Mesendoderm (in vitro differentiated cells): Measurements from ENCODE around the gene FCN2.

Experiments
- DNase-seq: peaks from one replicate; pipeline ENCODE4 v3.0.0; 2013
- H2AK5ac ChIP-seq: 2 replicates; pipeline ENCODE4 v1.6.1; 2013; ENCODE audit warnings: low read length, inconsistent platforms
- H2BK120ac ChIP-seq: 2 replicates; pipeline ENCODE4 v1.6.1; 2013; ENCODE audit warnings: low read depth, mild to moderate bottlenecking, low read length, moderate library complexity, mixed read lengths
- H2BK15ac ChIP-seq: replicated peaks from 2 replicates; pipeline ENCODE4 v1.6.1; 2013; ENCODE audit warnings: low read depth, mild to moderate bottlenecking, moderate library complexity
- H2BK5ac ChIP-seq: 2 replicates; pipeline ENCODE4 v1.6.1; 2013; ENCODE audit warnings: low read length, inconsistent platforms
- H3K18ac ChIP-seq: 2 replicates; pipeline ENCODE4 v1.6.1; 2013; ENCODE audit warnings: mild to moderate bottlenecking, low read length, mixed read lengths
- H3K23ac ChIP-seq: one replicate; pipeline ENCODE4 v1.6.1; 2013; ENCODE audit warnings: low read length
- H3K27ac ChIP-seq: 2 replicates; pipeline ENCODE4 v1.5.1; 2013; ENCODE audit warnings: low read depth, mild to moderate bottlenecking, inconsistent platforms, low read length, moderate library complexity
- H3K27me3 ChIP-seq: 2 replicates; pipeline ENCODE4 v1.6.1; 2013; ENCODE audit warnings: low read length, control low read depth, mild to moderate bottlenecking, inconsistent platforms; ENCODE audit not compliant: insufficient read depth, poor library complexity
- H3K36me3 ChIP-seq: 2 replicates; pipeline ENCODE4 v1.6.1; 2013; ENCODE audit warnings: low read length, inconsistent platforms; ENCODE audit not compliant: control insufficient read depth, insufficient read depth
- H3K4ac ChIP-seq: one replicate; pipeline ENCODE4 v1.6.1; 2013; ENCODE audit warnings: low read depth, mild to moderate bottlenecking, low read length, moderate library complexity
- H3K4me1 ChIP-seq: 2 replicates; pipeline ENCODE4 v1.6.1; 2013; ENCODE audit warnings: low read depth, low read length, inconsistent platforms; ENCODE audit not compliant: control insufficient read depth
- H3K4me2 ChIP-seq: 2 replicates; pipeline ENCODE4 v1.6.1; 2013; ENCODE audit warnings: low read length
- H3K4me3 ChIP-seq: 2 replicates; pipeline ENCODE4 v1.5.1; 2013; ENCODE audit warnings: mild to moderate bottlenecking, low read length
- H3K56ac ChIP-seq: one replicate; pipeline ENCODE4 v1.6.1; 2013; ENCODE audit warnings: low read length
- H3K79me1 ChIP-seq: 2 replicates; pipeline ENCODE4 v1.6.1; 2013; ENCODE audit warnings: low read length, inconsistent platforms
- H3K79me2 ChIP-seq: 2 replicates; pipeline ENCODE4 v1.6.1; 2013; ENCODE audit warnings: mild to moderate bottlenecking, low read length; ENCODE audit not compliant: control insufficient read depth, insufficient read depth
- H3K9ac ChIP-seq: 2 replicates; pipeline ENCODE4 v1.6.1; 2013; ENCODE audit warnings: low read length, inconsistent platforms
- H4K5ac ChIP-seq: one replicate; pipeline ENCODE4 v1.6.1; 2013; ENCODE audit warnings: low read length
- H4K8ac ChIP-seq: one replicate; pipeline ENCODE4 v1.6.1; 2013; ENCODE audit warnings: low read depth, mild to moderate bottlenecking, control low read depth, low read length, moderate library complexity
- WGBS: extraction: QIAGEN DNeasy Blood & Tissue Kit; methylation state at CpG from one replicate; pipeline ENCODE4 v1.1.7; 2013; ENCODE audit warnings: low lambda C conversion rate, missing lambda C conversion rate; ENCODE audit not compliant: insufficient coverage; ENCODE audit errors: extremely low coverage; 5-methylcytosine and 5-hydroxymethylcytosine counted together

FCN2 gene

GRCh38 chr9:134886413-134886913, 5.9 kb downstream of the FCN2 start:
- no CpG with 5 or more reads among the region's 11 CpGs for WGBS
- no peak overlapping the region for H4K8ac ChIP-seq
- no peak overlapping the region for H3K27ac ChIP-seq
- H3K27me3 ChIP-seq = no peaks in the 10 kb centered on the region
- H2BK15ac ChIP-seq = no peak overlapping the region
- H3K79me2 ChIP-seq = no peaks in the 10 kb centered on the region
- no peak overlapping the region for H3K18ac ChIP-seq
- H4K5ac ChIP-seq = no peak overlapping the region
- no peak overlapping the region for H2BK120ac ChIP-seq
- H3K9ac ChIP-seq = no peak overlapping the region
- no peaks in the 10 kb centered on the region for H3K36me3 ChIP-seq
- no peak overlapping the region for H3K56ac ChIP-seq
- no peaks in the 10 kb centered on the region for H3K79me1 ChIP-seq
- H2BK5ac ChIP-seq = no peak overlapping the region
- no peaks in the 10 kb centered on the region for H3K4me1 ChIP-seq
- no peak overlapping the region for H3K23ac ChIP-seq
- no peak overlapping the region for H3K4me2 ChIP-seq
- no peak for DNase-seq
- H3K4ac ChIP-seq = no peak overlapping the region
- H2AK5ac ChIP-seq = no peak overlapping the region
- H3K4me3 ChIP-seq = no peak overlapping the region

GRCh38 chr9:134887219-134887618, 6.6 kb downstream of the FCN2 start:
- Histone ChIP-seq H3K36me3 (no peaks in the 10 kb centered on the region), H3K56ac (no peak overlapping the region), H4K5ac (no peak overlapping the region), H3K4ac (no peak overlapping the region), H2AK5ac (no peak overlapping the region), H2BK5ac (no peak overlapping the region), H3K9ac (no peak overlapping the region), H3K18ac (no peak overlapping the region), H3K4me2 (no peak overlapping the region), H3K27me3 (no peaks in the 10 kb centered on the region), H3K27ac (no peak overlapping the region), H2BK120ac (no peak overlapping the region), H3K4me1 (no peaks in the 10 kb centered on the region), H2BK15ac (no peak overlapping the region), H3K4me3 (no peak overlapping the region), H3K23ac (no peak overlapping the region), H3K79me2 (no peaks in the 10 kb centered on the region), H4K8ac (no peak overlapping the region), H3K79me1 (no peaks in the 10 kb centered on the region)
- no CpG with 5 or more reads among the region's 10 CpGs for WGBS
- DNase-seq = no peak

- H3K4me3 ChIP-seq = no peak overlapping the region
- H3K27ac ChIP-seq = no peak overlapping the region
- WGBS = no CpG with 5 or more reads among the region's 27 CpGs
- no peak overlapping the region for H2BK120ac ChIP-seq
- no peak overlapping the region for H4K5ac ChIP-seq
- H3K56ac ChIP-seq = no peak overlapping the region
- no peak overlapping the region for H3K23ac ChIP-seq
- no peaks in the 10 kb centered on the region for H3K27me3 ChIP-seq
- no peak overlapping the region for H3K9ac ChIP-seq
- H3K36me3 ChIP-seq = no peaks in the 10 kb centered on the region
- no peak overlapping the region for H2BK5ac ChIP-seq
- H2AK5ac ChIP-seq = no peak overlapping the region
- H3K4me2 ChIP-seq = no peak overlapping the region
- H3K4me1 ChIP-seq = no peaks in the 10 kb centered on the region
- no peaks in the 10 kb centered on the region for H3K79me2 ChIP-seq
- H2BK15ac ChIP-seq = no peak overlapping the region
- no peak for DNase-seq
- no peak overlapping the region for H3K4ac ChIP-seq
- no peaks in the 10 kb centered on the region for H3K79me1 ChIP-seq
- no peak overlapping the region for H4K8ac ChIP-seq
- H3K18ac ChIP-seq = no peak overlapping the region
These were observed 7.3 kb downstream of the FCN2 start for GRCh38 chr9:134887686-134888602.

- H3K23ac ChIP-seq = no peak overlapping the region
- WGBS = no CpG with 5 or more reads among the region's 14 CpGs
- H4K8ac ChIP-seq = no peak overlapping the region
- no peak overlapping the region for H3K18ac ChIP-seq
- no peak overlapping the region for H2BK5ac ChIP-seq
- H3K56ac ChIP-seq = no peak overlapping the region
- H2BK15ac ChIP-seq = no peak overlapping the region
- DNase-seq = no peak
- H3K36me3 ChIP-seq = no peaks in the 10 kb centered on the region
- H3K4me3 ChIP-seq = no peak overlapping the region
- H2BK120ac ChIP-seq = no peak overlapping the region
- H3K79me1 ChIP-seq = no peaks in the 10 kb centered on the region
- no peak overlapping the region for H3K27ac ChIP-seq
- H3K79me2 ChIP-seq = no peaks in the 10 kb centered on the region
- H3K27me3 ChIP-seq = no peaks in the 10 kb centered on the region
- no peak overlapping the region for H2AK5ac ChIP-seq
- no peak overlapping the region for H3K9ac ChIP-seq
- H3K4me2 ChIP-seq = no peak overlapping the region
- H3K4ac ChIP-seq = no peak overlapping the region
- H4K5ac ChIP-seq = no peak overlapping the region
- no peaks in the 10 kb centered on the region for H3K4me1 ChIP-seq
These were observed 8.1 kb downstream of the FCN2 start for GRCh38 chr9:134888603-134889190.

- Histone ChIP-seq H3K23ac (no peak overlapping the region), H4K8ac (no peak overlapping the region), H3K79me1 (no peaks in the 10 kb centered on the region), H2BK5ac (no peak overlapping the region), H3K79me2 (no peaks in the 10 kb centered on the region), H4K5ac (no peak overlapping the region), H2BK120ac (no peak overlapping the region), H3K56ac (no peak overlapping the region), H3K4ac (no peak overlapping the region), H3K27ac (no peak overlapping the region), H3K36me3 (no peaks in the 10 kb centered on the region), H3K9ac (no peak overlapping the region), H3K4me1 (no peaks in the 10 kb centered on the region), H2BK15ac (no peak overlapping the region), H2AK5ac (no peak overlapping the region), H3K4me2 (no peak overlapping the region), H3K18ac (no peak overlapping the region), H3K4me3 (no peak overlapping the region), H3K27me3 (no peaks in the 10 kb centered on the region)
- no CpG with 5 or more reads among the region's 10 CpGs for WGBS
- DNase-seq = no peak
These were observed 9.0 kb downstream of the FCN2 start for GRCh38 chr9:134889386-134890154.
